Keratinocyte (primary cell): ENCODE measurements around the gene N4BP2. TPM values are rescaled to one million over a fixed set of nuclear protein-coding genes. Genes with fewer than 3 reads are reported as not detected.

Experiments
- DNase-seq: peaks from one replicate; pipeline ENCODE4 v3.0.0-alpha.2; 2011; ENCODE audit warnings: low read depth, missing footprints, low spot score
- FAIRE-seq: peaks from 2 replicates; lab custom pipeline; 2011; peaks lifted over from hg19 to GRCh38; lab: Jason Lieb, UNC
- H2AFZ ChIP-seq: 2 replicates; pipeline ENCODE4 v1.6.0; 2012; ENCODE audit warnings: low read length, control low read depth, inconsistent platforms; ENCODE audit not compliant: control insufficient read depth
- H3K27ac ChIP-seq: 2 replicates; pipeline ENCODE4 v1.5.1; 2011; ENCODE audit warnings: low read length; ENCODE audit not compliant: control insufficient read depth, insufficient read depth
- H3K27me3 ChIP-seq: 3 replicates; pipeline ENCODE4 v1.6.0; 2011; ENCODE audit warnings: low read length; ENCODE audit not compliant: control insufficient read depth, insufficient read depth; ENCODE audit errors: extremely low read depth
- H3K36me3 ChIP-seq, 2 experiments: 2 replicates in 1 of 2; 3 replicates in 1 of 2; pipeline ENCODE4 v1.5.1; 2011; ENCODE audit warnings: low read length in 2 of 2, mild to moderate bottlenecking in 1 of 2; ENCODE audit not compliant: control insufficient read depth in 2 of 2, insufficient read depth in 2 of 2; ENCODE audit errors: extremely low read depth in 1 of 2
- H3K4me1 ChIP-seq: 3 replicates; pipeline ENCODE4 v1.5.1; 2011; ENCODE audit warnings: low read length; ENCODE audit not compliant: control insufficient read depth, insufficient read depth; ENCODE audit errors: extremely low read depth
- H3K4me2 ChIP-seq: 3 replicates; pipeline ENCODE4 v1.6.0; 2011; ENCODE audit warnings: low read depth, low read length; ENCODE audit not compliant: control insufficient read depth, insufficient read depth; ENCODE audit errors: extremely low read depth
- H3K4me3 ChIP-seq, 3 experiments: fragments of 200-600 bp in 1 of 3; sonication (generic) in 1 of 3; 2 replicates in 2 of 3; 3 replicates in 1 of 3; pipeline ENCODE4 v1.5.1; 2011 to 2016; ENCODE audit warnings: low read length in 3 of 3, mild to moderate bottlenecking in 3 of 3, control low read depth in 2 of 3, inconsistent platforms in 1 of 3, low read depth in 1 of 3, mixed read lengths in 1 of 3, mixed run types in 1 of 3, moderate library complexity in 1 of 3; ENCODE audit not compliant: control insufficient read depth in 2 of 3, insufficient read depth in 2 of 3; ENCODE audit errors: extremely low read depth in 1 of 3
- H3K79me2 ChIP-seq: 2 replicates; pipeline ENCODE4 v1.6.0; 2012; ENCODE audit warnings: low read length; ENCODE audit not compliant: control insufficient read depth, insufficient read depth
- H3K9ac ChIP-seq: 3 replicates; pipeline ENCODE4 v1.6.0; 2011; ENCODE audit warnings: low read length; ENCODE audit not compliant: control insufficient read depth, insufficient read depth; ENCODE audit errors: extremely low read depth
- H3K9me1 ChIP-seq: 3 replicates; pipeline ENCODE4 v1.6.0; 2011; ENCODE audit warnings: low read length; ENCODE audit not compliant: control insufficient read depth, insufficient read depth; ENCODE audit errors: extremely low read depth
- H3K9me3 ChIP-seq: 2 replicates; pipeline ENCODE4 v1.5.1; 2012; ENCODE audit warnings: low read depth, low read length; ENCODE audit not compliant: control insufficient read depth
- H4K20me1 ChIP-seq: 3 replicates; pipeline ENCODE4 v1.6.0; 2011; ENCODE audit warnings: low read length; ENCODE audit not compliant: control insufficient read depth, insufficient read depth; ENCODE audit errors: extremely low read depth
- CTCF ChIP-seq, 3 experiments: IDR thresholded peaks in 1 of 3; conservative IDR thresholded peaks in 1 of 3; optimal IDR thresholded peaks in 1 of 3; 2 replicates in 2 of 3; 3 replicates in 1 of 3; pipeline versions ENCODE3 to v1.5.1; 2011; ENCODE audit warnings: low read length in 3 of 3, mild to moderate bottlenecking in 3 of 3, moderate library complexity in 2 of 3, control low read depth in 1 of 3, inconsistent platforms in 1 of 3; ENCODE audit not compliant: insufficient read depth in 2 of 3; ENCODE audit errors: extremely low read depth in 1 of 3
- EZH2 ChIP-seq: IDR thresholded peaks from one replicate; pipeline ENCODE4 v1.6.1; 2012; ENCODE audit warnings: inconsistent platforms, mild to moderate bottlenecking, low read length, moderate library complexity
- dilution Hi-C: fragments of 300-500 bp; cut with MboI; formaldehyde crosslinking; loops from one replicate; pipeline ENCODE4 v1.7.0; 2020; ENCODE audit warnings: low sequenced_read_pairs; ENCODE audit not compliant: extremely low pct_ligation_motif_present
- polyA plus RNA-seq, 5 experiments: library from polyadenylated mRNA; depleted of rRNA in 3 of 5; stranded (reverse) in 3 of 5; stranded (forward) in 1 of 5; unstranded in 1 of 5; fragments of >200 nt; gene quantifications; 1 replicate in 1 of 5; 2 replicates in 3 of 5; 3 replicates in 1 of 5; pipeline versions ENCODE4 v1.2.1 to v1.2.3, GENCODE V29; 2011 to 2012; ENCODE audit warnings: missing spikeins in 2 of 5, low read depth in 1 of 5, low replicate concordance in 1 of 5

N4BP2 gene
- polyA plus RNA-seq, 1 donor (not counting 4 experiments of a cell fraction or from before 2014, with no cell fraction given): 2.7 TPM

GRCh38 chr4:40152637-40153036, 96.0 kb downstream of the N4BP2 start:
- Histone ChIP-seq H3K4me1 (no peaks in the 10 kb centered on the region), H3K4me2 (no peak overlapping the region), H3K9ac (no peak overlapping the region), H3K36me3 (peaks cover 0 to 2% of the 10 kb centered on the region in 2 experiments), H2AFZ (no peak overlapping the region), H3K9me3 (peaks cover 3% of the 10 kb centered on the region), H4K20me1 (no peaks in the 10 kb centered on the region), H3K9me1 (no peaks in the 10 kb centered on the region), H3K4me3 (no peak overlapping the region), H3K27me3 (no peaks in the 10 kb centered on the region), H3K27ac (no peak overlapping the region), H3K79me2 (no peaks in the 10 kb centered on the region)
- dilution Hi-C loops: no loop called here
- no peak for DNase-seq
- TF ChIP-seq CTCF (optimal IDR thresholded peaks at IDR 0.05 in 1 of 3, IDR thresholded peaks at IDR 0.05 in 1 of 3, conservative IDR thresholded peaks at IDR 0.05 in 1 of 3; ENCODE audit: extremely low read depth in 1 of 3, insufficient read depth in 2 of 3, low read length in 3 of 3) (no peak), EZH2 (no peak)
- no peak for FAIRE-seq

- Histone ChIP-seq H2AFZ (no peak overlapping the region), H3K79me2 (no peaks in the 10 kb centered on the region), H3K9ac (no peak overlapping the region), H3K9me3 (no peaks in the 10 kb centered on the region), H3K36me3 (no peaks in the 10 kb centered on the region), H3K4me3 (no peak overlapping the region), H3K9me1 (no peaks in the 10 kb centered on the region), H3K27ac (no peak overlapping the region), H3K4me2 (no peak overlapping the region), H3K27me3 (no peaks in the 10 kb centered on the region), H4K20me1 (no peaks in the 10 kb centered on the region), H3K4me1 (no peaks in the 10 kb centered on the region)
- FAIRE-seq (no peak), DNase-seq (no peak)
- dilution Hi-C loops: no loop called here
- TF ChIP-seq EZH2: no peak
- TF ChIP-seq CTCF (optimal IDR thresholded peaks at IDR 0.05 in 1 of 3, IDR thresholded peaks at IDR 0.05 in 1 of 3, conservative IDR thresholded peaks at IDR 0.05 in 1 of 3; ENCODE audit: extremely low read depth in 1 of 3, insufficient read depth in 2 of 3, low read length in 3 of 3): no peak
These were observed 100.8 kb downstream of the N4BP2 start for GRCh38 chr4:40157436-40157835.
